ENCODE results near the gene CC2D1A. TPM values are rescaled to one million over a fixed set of nuclear protein-coding genes. Genes with fewer than 3 reads are reported as not detected.

The CC2D1A gene
- total RNA-seq, 2 donors from 2014 or later = 40.9 to 64.8 TPM

DNA sequence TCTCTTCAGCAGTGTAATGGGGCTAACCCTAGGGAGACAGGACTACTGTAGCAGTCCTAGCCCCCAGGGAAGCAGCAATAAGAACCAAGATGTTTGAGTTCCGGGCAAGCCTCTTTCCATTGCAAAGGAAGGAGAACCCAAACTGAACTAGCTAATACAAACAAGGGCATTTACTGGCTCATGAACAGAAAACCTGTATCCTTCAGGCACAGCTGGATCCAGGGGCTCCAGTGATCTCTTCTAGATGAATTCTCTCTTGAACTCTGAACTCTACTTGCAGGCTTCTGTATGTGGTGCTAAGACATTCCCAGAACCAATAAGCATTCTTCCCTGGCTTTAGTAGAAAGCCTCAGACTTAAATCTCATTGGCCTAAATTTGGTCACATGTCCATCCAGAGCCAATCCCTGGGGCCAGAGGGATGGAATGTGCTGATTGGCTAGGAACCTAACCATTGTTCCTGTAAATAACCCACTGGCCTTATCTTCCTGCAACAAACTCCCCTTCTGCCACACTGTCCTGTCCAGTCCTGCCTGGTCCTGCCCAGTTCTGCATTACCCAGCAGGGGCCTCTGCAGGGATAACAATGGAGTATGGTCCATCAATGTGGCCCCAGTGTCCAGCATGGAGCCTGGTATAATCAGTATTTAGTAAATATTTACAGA is 36.2 kb downstream of the CC2D1A start:
- whole genome bisulfite sequencing = 100% methylated on average over 1 of the region's 1 CpG
- no peak for DNase-seq (ENCODE audit: low spot score)

DNA sequence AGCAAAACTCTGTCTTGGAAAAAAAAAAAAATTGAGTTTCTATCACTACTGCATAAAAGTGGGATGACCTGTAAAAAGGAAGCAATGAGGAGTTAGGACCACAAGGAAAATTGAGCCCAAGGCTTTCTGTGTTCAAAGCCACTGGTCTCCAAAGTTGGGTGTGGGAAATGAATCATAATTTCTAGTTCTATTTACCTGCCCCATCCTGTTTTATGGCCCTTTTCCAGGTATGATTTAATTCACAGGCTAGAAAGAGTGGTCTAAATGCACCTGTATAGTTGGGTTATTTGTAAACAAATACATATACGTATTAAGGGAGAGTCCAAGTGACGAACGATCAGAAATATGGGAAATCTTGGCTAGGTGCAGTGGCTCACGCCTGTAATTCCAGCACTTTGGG is 40.4 kb downstream of the CC2D1A start:
- DNase-seq (ENCODE audit: low spot score) = no peak
- intact Hi-C loops (cut with DNase I) = no loop called here
- Histone ChIP-seq H3K27ac (no peak overlapping the region), H3K9me3 (no peaks in the 10 kb centered on the region), H3K36me3 (no peaks in the 10 kb centered on the region), H3K4me3 (no peak overlapping the region), H3K4me1 (replicated peaks) (no peaks in the 10 kb centered on the region), H3K27me3 (replicated peaks; ENCODE audit: insufficient read depth) (no peaks in the 10 kb centered on the region)
- TF ChIP-seq, protein P1, sequence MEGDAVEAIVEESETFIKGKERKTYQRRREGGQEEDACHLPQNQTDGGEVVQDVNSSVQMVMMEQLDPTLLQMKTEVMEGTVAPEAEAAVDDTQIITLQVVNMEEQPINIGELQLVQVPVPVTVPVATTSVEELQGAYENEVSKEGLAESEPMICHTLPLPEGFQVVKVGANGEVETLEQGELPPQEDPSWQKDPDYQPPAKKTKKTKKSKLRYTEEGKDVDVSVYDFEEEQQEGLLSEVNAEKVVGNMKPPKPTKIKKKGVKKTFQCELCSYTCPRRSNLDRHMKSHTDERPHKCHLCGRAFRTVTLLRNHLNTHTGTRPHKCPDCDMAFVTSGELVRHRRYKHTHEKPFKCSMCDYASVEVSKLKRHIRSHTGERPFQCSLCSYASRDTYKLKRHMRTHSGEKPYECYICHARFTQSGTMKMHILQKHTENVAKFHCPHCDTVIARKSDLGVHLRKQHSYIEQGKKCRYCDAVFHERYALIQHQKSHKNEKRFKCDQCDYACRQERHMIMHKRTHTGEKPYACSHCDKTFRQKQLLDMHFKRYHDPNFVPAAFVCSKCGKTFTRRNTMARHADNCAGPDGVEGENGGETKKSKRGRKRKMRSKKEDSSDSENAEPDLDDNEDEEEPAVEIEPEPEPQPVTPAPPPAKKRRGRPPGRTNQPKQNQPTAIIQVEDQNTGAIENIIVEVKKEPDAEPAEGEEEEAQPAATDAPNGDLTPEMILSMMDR (IDR thresholded peaks at IDR 0.05) = no peak
- TF ChIP-seq POLR2AphosphoS5 (IDR thresholded peaks at IDR 0.05) = no peak
- no peak for TF ChIP-seq POLR2A (IDR thresholded peaks at IDR 0.05)
- 85% methylated on average over 4 of the region's 4 CpGs for WGBS

More for the DNA sequence above, 36.2 kb downstream of the CC2D1A start:
- H3K4me3 ChIP-seq = no peak overlapping the region
- intact Hi-C loops (cut with DNase I) = no loop called here
- H3K4me1 ChIP-seq (replicated peaks) = no peaks in the 10 kb centered on the region
- no peak for TF ChIP-seq POLR2AphosphoS5 (IDR thresholded peaks at IDR 0.05)
- TF ChIP-seq, protein P1 (IDR thresholded peaks at IDR 0.05) = no peak
- no peak for TF ChIP-seq POLR2A (IDR thresholded peaks at IDR 0.05)
- H3K36me3 ChIP-seq = no peaks in the 10 kb centered on the region
- no peak overlapping the region for H3K27ac ChIP-seq
- H3K27me3 ChIP-seq (replicated peaks; ENCODE audit: insufficient read depth) = no peaks in the 10 kb centered on the region
- no peaks in the 10 kb centered on the region for H3K9me3 ChIP-seq

DNA sequence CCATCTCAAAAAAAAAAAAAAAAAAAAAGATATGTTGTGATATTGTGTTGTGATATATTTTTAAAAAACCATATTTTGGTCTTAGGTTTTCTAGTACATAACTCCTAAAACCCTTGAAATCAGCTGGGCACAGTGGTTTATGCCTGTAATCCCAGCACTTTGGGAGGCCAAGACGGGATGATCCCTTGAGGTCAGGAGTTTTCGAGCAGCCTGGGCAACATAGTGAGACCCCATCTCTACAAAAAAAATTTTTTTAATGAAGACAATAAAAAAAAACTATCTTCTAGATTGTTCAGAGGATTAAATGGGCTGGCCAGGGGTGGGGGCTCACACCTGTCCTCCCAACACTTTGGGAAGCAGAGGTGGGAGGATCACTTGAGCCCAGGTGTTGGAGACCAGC is 45.0 kb downstream of the CC2D1A start:
- TF ChIP-seq, protein P1 (IDR thresholded peaks at IDR 0.05) = no peak
- no peak for TF ChIP-seq POLR2AphosphoS5 (IDR thresholded peaks at IDR 0.05)
- TF ChIP-seq POLR2A (IDR thresholded peaks at IDR 0.05) = no peak
- WGBS = 83% methylated on average over 2 of the region's 2 CpGs
- intact Hi-C loops (cut with DNase I) = no loop called here
- H3K27ac ChIP-seq = no peak overlapping the region
- H3K36me3 ChIP-seq = peaks cover 2 to 7% of the 10 kb centered on the region in 2 donors
- no peaks in the 10 kb centered on the region for H3K9me3 ChIP-seq
- H3K27me3 ChIP-seq (replicated peaks; ENCODE audit: insufficient read depth) = no peaks in the 10 kb centered on the region
- no peak for DNase-seq (ENCODE audit: low spot score)
- peaks cover 6% of the 10 kb centered on the region for H3K4me1 ChIP-seq (replicated peaks)
- no peak overlapping the region for H3K4me3 ChIP-seq

DNA sequence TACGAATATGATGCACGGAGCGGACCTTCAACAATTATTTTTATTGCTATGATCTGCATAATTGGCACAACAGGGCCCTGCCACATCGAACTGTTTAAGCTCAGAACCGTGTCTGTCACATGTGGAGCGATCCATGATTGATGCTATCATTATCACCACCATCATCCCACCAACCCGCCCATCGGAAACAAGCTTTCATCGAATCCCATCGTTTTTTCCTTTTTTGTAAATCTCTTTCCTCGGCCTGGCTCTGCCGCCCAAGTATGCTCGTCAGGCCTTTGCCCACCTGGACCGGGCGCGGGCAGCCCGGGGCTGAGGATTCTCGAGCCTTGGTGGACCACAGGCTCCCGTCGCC is 45.8 kb downstream of the CC2D1A start:
- peak overlapping the region; percentile 81 to 95 for H3K4me3 ChIP-seq
- intact Hi-C loops (cut with DNase I) = loop anchor here (2.0 kb wide), 1 partner anchor 53 kb away; no protein-coding TSS in a partner anchor
- no peak for TF ChIP-seq POLR2AphosphoS5 (IDR thresholded peaks at IDR 0.05)
- TF ChIP-seq POLR2A (IDR thresholded peaks at IDR 0.05) = no peak
- WGBS = 10% methylated on average over 20 of the region's 20 CpGs
- no peak for DNase-seq (ENCODE audit: low spot score)
- H3K4me1 ChIP-seq (replicated peaks) = peaks cover 6% of the 10 kb centered on the region
- H3K36me3 ChIP-seq = peaks cover 9 to 12% of the 10 kb centered on the region in 2 donors
- no peak overlapping the region for H3K27ac ChIP-seq
- no peaks in the 10 kb centered on the region for H3K9me3 ChIP-seq
- no peaks in the 10 kb centered on the region for H3K27me3 ChIP-seq (replicated peaks; ENCODE audit: insufficient read depth)

DNA sequence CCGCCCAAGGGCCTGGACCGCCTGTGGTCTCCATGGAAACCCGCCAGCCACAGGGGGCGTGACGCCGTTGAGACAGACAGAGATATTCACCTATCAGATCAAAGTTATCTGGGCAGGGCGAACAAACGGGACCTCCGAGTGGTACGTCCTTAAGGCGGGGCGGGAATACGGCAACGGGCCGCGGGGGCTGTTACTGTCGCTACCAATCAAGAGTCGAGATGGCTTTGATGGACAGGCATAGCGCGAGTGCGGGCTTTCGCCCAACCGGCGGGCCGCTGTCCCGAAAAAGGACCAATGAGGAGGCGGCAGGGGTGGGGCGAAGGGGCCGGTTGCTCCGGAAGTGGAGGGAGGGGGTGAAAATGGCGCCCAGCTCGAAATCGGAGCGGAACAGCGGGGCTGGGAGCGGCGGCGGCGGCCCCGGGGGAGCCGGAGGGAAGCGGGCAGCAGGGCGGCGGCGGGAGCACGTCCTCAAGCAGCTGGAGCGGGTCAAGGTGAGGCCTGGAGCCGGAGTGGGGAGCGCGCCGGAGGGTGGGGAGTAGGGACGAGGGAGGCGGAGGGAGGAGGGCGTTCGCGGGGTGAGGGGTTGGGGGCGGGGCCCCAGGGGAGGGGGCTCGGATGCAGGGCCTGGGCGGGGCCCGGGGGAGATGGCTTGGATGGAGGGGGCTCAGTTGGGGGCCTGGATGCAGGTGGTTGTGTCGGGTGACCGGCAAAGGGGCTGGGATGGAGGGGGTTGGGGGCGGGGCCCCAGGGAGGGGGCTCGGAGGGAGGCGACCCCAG is 46.3 kb downstream of the CC2D1A start, which contains the start of gene DCAF15:
Gene DCAF15, plus strand, starts transcription at position 356 of the 777 bp plus-strand sequence. Its CDS starts 4 bp downstream, at position 360.
- DNase-seq (ENCODE audit: low spot score) = peak; percentile 100
- H3K9me3 ChIP-seq = no peaks in the 10 kb centered on the region
- H3K4me3 ChIP-seq = peak within 1 kb of the TSS; percentile 81 to 95
- peaks cover 6% of the 10 kb centered on the region for H3K4me1 ChIP-seq (replicated peaks)
- TF ChIP-seq POLR2AphosphoS5 (IDR thresholded peaks at IDR 0.05) (peak; percentile 98), POLR2A (IDR thresholded peaks at IDR 0.05) (peak; percentile 66)
- TF ChIP-seq, protein P1 (IDR thresholded peaks at IDR 0.05) = peak in 3 of 4 experiments; percentile 14 to 34 (median 16)
- H3K27me3 ChIP-seq (replicated peaks; ENCODE audit: insufficient read depth) = no peaks in the 10 kb centered on the region
- peaks cover 9 to 12% of the 10 kb centered on the region in 2 donors for H3K36me3 ChIP-seq
- under 1% methylated on average over 65 of the region's 65 CpGs for WGBS
- intact Hi-C loops (cut with DNase I) = loop anchor here (2.0 kb wide), 1 partner anchor 52 kb away; no protein-coding TSS in a partner anchor
- H3K27ac ChIP-seq = peak within 1 kb of the TSS; percentile 76 to 82

Data from prostate gland (tissue), 2 donors.